Ecto neural progenitor cell (in vitro differentiated cells): ENCODE data around the gene B4GAT1.
A peak's percentile ranks its signal among the peaks of the same experiment; 100 is the strongest.
"Not testable (repeated sequence)": the region's sequence is repeated elsewhere in the genome, so short reads cannot be mapped to it uniquely, and the experiment has no call there.

Experiments
- DNase-seq: peaks from one replicate; pipeline ENCODE4 v3.0.0-alpha.2; 2018; ENCODE audit warnings: low spot score

Gene B4GAT1

DNA sequence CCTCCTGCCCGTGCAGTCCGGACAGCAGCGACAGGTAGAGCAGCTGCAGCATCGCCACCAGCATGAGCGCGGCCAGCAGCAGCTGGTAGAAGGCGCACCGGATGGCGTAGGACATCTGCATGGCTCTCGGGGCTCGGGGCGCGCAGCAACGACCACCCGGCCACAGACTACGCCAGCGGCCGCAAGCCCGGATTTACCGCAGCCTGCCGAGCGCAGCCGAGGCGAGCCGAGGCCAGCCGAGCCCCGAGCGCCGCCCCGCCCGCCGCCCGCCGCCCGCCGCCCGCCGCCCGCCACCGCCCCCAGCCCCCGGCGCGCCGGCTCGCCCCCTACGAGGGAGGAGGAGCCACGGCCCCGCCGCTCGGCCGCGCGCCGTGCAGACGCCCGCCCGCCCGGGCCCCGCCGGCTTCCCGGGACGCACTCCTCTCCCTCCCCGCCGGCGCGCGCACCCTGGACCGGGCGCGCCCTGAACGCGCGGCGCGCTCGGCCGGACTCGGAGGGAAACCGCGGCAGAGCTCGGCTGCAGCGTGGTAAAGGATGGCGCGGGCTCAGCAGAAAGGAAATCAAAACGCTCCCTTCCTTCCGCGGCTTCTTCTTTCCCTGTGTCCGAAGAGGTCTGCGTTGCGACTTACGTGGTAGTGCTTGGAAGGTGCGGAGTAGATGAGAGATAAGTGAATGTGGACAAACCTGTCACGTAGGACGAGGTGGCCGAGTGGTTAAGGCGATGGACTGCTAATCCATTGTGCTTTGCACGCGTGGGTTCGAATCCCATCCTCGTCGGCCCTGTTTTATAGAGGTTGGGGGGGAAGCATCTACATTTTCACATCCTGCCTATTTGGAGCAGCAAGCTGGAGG lies at the start of gene B4GAT1:
Gene B4GAT1, minus strand, starts transcription at position 205 of the 852 bp plus-strand sequence. Its CDS starts 84 bp downstream, at position 121.
- peak; percentile 89 for DNase-seq

- no peak for DNase-seq
These were observed 46.5 kb upstream of the B4GAT1 start for GRCh38 chr11:66393954-66394353.

GRCh38 chr11:66391322-66391721 lies 43.9 kb upstream of the B4GAT1 start:
- DNase-seq = no peak

DNA sequence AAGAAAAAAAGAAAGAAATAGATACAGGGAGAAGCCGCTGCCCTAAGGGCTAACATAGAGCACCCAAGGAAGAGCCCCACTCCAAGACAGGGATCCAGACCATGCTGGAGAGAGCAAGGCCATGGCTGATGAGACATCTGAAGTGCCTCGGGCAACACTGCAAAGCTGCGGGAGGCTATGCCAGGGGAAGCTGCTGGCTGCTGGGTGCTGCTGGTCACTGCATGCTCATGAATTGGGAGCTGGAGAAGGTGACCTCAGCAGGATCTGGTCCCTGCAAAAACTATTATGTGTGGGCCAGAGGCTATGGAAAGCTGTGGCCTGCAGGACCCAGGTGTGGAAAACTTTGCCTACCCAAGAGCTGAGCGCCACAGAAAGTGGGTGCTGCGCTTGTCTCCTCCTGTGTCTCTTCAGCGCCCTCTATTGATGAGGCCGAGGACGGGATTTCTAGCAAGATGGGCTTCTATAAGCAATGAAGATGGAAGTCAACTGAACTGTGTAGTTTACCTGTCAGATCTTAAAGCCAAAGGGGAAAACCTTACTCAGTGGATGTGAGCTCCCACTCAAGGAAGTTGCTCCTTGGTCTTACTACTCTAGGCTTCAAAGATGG lies 41.5 kb upstream of the B4GAT1 start:
- peak; percentile 76 for DNase-seq

- peak; percentile 84 for DNase-seq
These were observed 39.0 kb upstream of the B4GAT1 start for GRCh38 chr11:66386171-66387069.

- not testable (repeated sequence) for DNase-seq
These were observed 36.9 kb upstream of the B4GAT1 start for GRCh38 chr11:66384316-66384715.

DNA sequence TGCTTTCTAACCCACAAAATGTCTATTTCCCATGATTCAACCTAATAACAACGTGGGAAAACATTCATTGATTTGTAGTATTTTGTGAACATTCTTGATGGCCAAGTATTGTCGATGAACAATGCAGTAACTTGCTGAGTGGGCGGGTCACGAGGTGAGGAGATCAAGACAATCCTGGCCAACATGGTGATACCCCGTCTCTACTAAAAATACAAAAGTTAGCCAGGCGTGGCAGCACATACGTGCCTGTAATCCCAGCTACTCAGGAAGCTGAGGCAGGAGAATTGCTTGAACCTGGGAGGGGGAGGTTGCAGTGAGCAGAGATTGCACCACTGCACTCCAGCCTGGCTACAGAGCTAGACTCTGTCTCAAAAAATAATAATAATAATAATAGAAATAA lies 32.8 kb upstream of the B4GAT1 start:
- not testable (repeated sequence) for DNase-seq

GRCh38 chr11:66373690-66374287 lies 26.4 kb upstream of the B4GAT1 start:
- DNase-seq = not testable (repeated sequence)

GRCh38 chr11:66373265-66373664 lies 25.8 kb upstream of the B4GAT1 start:
- DNase-seq = no peak

DNA sequence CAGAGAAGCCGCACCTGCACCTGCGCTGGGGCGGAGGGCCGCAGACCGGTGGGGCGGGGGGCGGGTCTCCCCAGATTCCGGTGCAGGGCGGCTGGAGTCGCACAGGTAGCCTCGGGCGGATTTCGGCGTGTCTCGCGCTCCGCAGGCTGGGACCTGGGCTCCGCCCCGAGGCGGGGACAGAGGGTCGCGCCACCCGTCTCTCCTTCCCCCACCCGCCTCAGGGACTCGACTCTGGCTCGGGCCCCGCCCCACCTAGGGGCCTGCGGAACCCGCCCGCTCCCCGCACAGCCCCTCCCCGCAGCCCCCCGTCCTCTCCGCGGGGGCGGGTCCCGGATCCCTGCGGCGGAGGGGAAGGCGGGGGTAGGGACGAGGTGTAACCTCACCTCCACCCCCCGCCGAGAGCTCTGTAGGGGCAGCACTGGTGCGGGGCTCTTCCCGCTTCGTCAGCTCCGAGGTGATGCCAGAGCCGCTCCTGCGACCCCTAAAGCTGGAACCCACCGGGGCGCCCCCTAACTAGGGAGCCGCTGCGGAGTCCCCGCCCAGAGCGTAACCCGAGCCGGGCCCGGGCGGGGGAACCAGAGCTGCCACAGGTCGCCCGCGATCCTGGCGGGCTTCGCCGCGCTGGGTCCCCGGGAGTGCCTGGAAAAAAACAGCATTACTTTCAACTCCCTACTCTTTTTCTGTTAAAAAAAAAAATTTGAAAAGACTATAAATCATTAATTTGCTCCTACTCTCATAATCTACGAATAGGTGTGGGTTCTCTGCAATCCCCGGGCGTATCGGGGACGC lies 24.4 kb upstream of the B4GAT1 start, which contains the start of gene SLC29A2:
Gene SLC29A2, minus strand, starts transcription at position 134 of the 789 bp plus-strand sequence. CDS start 169 bp downstream, outside the sequence.
- DNase-seq = peak; percentile 94

GRCh38 chr11:66369073-66369894 lies 21.9 kb upstream of the B4GAT1 start:
- DNase-seq = peak; percentile 40

DNA sequence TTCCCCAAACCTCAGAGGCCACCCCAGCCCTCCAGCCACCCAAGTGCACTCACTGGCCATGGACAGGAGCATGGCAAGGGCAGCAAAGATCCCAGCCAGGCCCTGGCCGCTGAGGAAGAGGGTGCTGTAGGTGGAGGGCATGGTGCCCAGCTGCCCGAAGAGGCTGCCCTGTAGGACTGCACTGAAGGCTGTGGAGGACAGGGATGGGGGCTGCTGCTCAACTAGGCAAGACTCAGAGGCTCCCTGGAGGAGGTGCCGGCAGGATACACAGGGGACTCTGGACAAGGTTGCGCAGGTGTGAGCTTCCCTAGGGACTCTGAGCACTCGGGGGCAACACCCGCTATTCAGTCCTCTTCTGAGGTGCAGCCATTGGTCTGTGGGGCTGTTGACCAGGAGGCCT lies 21.1 kb upstream of the B4GAT1 start:
- no peak for DNase-seq

DNA sequence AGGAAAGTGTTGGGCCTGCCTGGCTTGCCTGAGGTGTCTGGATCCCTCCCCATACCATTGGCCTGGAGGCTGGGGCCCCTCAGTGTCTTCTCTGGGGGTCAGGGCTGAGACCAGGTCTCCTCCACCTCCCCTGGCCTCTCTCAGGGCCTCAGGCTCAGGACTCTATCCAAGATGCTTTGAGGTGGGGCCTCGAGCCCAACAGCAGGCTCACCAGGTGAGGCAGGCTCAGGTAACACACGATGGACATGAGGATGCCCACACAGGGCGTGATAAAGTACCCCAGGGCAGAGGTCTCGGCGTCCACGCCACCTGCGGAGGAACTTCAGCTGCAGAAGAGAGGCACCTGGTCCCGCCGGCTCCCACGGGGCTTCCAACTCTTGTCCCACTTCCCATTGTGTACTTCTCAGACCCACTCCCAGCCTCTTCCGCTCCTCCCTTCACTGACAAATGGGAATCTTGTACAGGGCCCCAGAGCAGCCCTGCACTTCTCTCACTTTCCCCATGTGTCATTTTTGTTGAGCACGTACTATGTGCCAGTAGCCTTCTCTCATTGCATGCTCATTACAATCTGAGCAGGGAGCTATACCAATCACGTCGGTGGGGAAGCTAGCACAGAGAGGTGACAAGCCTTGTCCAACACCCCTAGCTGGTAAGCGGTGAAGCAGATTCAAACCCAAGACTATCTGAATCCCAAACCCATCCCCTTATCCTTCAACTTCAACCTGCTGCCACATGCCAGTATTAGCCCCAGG lies 20.3 kb upstream of the B4GAT1 start:
- DNase-seq = no peak

GRCh38 chr11:66366844-66367477 lies 19.5 kb upstream of the B4GAT1 start:
- DNase-seq = no peak

GRCh38 chr11:66365711-66366619 lies 18.5 kb upstream of the B4GAT1 start:
- no peak for DNase-seq

GRCh38 chr11:66365166-66365565 lies 17.7 kb upstream of the B4GAT1 start:
- no peak for DNase-seq

DNA sequence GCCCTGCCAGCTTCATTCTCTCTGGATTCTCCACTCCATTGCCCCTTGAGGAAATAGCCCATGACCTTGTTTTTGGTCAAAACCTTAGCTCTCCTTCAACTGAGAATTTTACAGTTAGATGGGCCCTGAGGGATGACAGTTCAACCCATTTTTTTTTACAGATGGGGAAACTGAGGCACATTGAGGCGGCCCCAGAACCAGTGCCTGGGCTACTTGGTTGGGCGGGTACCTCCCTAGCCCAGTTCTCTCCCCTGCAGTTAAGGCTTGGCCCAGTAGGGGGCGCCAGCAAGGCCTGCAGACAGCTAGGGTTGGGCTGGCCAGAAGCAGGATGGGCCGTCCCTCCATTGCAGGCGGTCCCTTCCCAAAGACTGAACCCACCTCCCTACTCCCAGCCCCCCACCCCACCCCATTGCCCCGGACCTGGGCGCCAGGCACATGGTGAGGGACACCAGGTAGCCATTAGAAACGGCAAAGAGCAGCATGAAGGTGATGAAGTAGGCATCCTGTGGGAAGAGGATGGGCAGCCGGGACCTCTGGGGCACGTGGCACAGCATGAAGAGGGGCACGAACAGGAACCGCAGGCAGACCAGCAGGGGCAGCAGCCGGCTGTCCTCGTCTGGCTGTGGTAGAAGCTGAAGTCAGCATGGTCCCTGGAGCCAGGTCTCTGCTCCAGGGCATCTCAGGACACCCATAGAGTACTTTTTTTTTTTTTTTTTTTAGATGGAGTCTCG lies 16.5 kb upstream of the B4GAT1 start:
- peak; percentile 88 for DNase-seq
